ENCODE data around the gene ARMC12.
"Not testable (repeated sequence)": the region's sequence is repeated elsewhere in the genome, so short reads cannot be mapped to it uniquely, and the experiment has no call there.

ARMC12 gene

GRCh38 chr6:35719404-35719829 is 17.4 kb upstream of the ARMC12 start:
- DNase-seq = no peak

GRCh38 chr6:35719830-35720733 is 16.8 kb upstream of the ARMC12 start:
- DNase-seq = no peak

- no peak for DNase-seq
Observed at GRCh38 chr6:35722121-35722761, 14.6 kb upstream of the ARMC12 start.

- DNase-seq = no peak
Observed at GRCh38 chr6:35723587-35723986, 13.2 kb upstream of the ARMC12 start.

GRCh38 chr6:35724059-35724458 is 12.8 kb upstream of the ARMC12 start:
- no peak for DNase-seq

- DNase-seq = no peak
Observed at GRCh38 chr6:35724471-35724870, 12.4 kb upstream of the ARMC12 start.

GRCh38 chr6:35725081-35725708 is 11.6 kb upstream of the ARMC12 start:
- no peak for DNase-seq

GRCh38 chr6:35725721-35726438 is 11.0 kb upstream of the ARMC12 start:
- no peak for DNase-seq

- peak; percentile 62 to 79 for DNase-seq
Observed at GRCh38 chr6:35727231-35727934, 9.4 kb upstream of the ARMC12 start.

GRCh38 chr6:35727935-35728682 is 8.7 kb upstream of the ARMC12 start:
- peak; percentile 30 to 83 for DNase-seq

GRCh38 chr6:35728683-35729678 is 7.9 kb upstream of the ARMC12 start:
- no peak for DNase-seq

- DNase-seq = no peak
Observed at GRCh38 chr6:35729722-35730121, 7.1 kb upstream of the ARMC12 start.

GRCh38 chr6:35730745-35731413 is 6.0 kb upstream of the ARMC12 start:
- no peak for DNase-seq

- peak; percentile 60 to 80 for DNase-seq
Observed at GRCh38 chr6:35731414-35731735, 5.5 kb upstream of the ARMC12 start.

GRCh38 chr6:35731736-35732532 is 4.9 kb upstream of the ARMC12 start:
- DNase-seq = peak; percentile 23 to 66

- DNase-seq = no peak
Observed at GRCh38 chr6:35733633-35734032, 3.2 kb upstream of the ARMC12 start.

GRCh38 chr6:35734319-35734718 is 2.5 kb upstream of the ARMC12 start:
- DNase-seq = not testable (repeated sequence)

- DNase-seq = no peak
Observed at GRCh38 chr6:35735452-35735851, 1.4 kb upstream of the ARMC12 start.
